ENCODE measurements around the gene ASIP.
"Not testable (repeated sequence)": the region's sequence is repeated elsewhere in the genome, so short reads cannot be mapped to it uniquely, and the experiment has no call there.

Gene ASIP, protein sequence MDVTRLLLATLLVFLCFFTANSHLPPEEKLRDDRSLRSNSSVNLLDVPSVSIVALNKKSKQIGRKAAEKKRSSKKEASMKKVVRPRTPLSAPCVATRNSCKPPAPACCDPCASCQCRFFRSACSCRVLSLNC

DNA sequence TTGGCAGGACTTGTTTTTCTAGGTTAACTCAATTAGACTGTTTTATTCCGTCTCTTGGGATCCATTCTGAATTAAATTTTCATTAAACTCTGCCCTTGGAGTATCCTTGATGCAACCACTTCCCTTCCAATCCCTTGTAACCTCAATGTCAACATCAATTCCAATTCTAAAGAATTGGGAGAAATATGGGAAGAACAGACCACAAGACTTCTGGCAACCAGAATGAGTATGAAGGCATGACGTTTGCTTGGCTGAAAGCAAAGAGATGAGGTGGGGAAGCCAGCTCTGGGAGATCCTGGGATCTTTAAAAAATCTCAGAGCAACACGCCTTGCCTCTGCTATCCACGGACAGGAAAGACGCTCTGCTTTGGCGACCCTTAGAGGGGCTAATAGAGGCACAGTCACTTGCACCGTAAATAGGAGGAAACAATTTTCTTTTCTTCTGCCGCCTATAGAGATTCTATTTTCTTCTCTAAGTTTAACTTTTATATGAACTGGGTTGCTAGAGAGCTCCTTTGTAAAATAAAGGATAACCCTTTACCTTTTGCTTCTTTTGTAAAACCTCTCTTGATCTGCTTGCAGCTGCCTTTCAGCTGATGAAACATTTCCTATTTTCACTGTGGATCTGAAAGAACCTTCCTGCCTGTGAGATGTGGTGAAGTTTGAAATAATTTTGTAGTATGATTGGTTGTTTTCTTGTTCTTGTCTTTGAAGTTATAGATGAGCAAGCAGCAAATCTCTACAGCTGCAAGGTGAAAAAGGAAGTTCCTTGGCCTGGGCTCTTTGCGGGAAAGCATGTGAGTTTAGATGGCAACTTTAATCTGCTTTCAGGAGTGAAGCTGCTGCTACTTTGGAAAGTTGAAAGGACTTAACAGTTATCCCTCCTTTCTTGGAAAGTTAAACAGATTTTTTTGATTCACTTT is at the start of gene ASIP:
Gene ASIP (plus strand): TSS at position 731 of the 923 bp plus-strand sequence. CDS start 18,952 bp downstream, outside the sequence.
- no peak for DNase-seq

DNA sequence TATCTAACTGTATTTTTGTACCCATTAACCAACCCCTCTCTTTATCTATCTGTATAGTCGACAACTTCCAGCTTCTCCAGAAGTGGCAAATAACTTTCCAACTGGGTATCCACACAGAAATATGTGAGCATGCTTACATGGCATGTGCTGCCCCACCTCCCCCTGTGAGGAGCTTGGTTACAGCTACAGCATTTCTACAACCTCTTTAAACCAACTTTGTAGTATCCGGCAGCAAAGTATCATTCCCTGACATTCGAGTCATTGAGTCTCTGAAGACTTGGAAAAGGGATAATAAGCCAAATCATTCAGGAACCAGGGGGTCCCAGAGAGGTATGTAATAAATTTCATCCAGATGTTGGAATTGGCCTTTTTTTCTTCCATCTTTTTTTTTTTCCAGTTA is 48.2 kb upstream of the ASIP start:
- DNase-seq: no peak

DNA sequence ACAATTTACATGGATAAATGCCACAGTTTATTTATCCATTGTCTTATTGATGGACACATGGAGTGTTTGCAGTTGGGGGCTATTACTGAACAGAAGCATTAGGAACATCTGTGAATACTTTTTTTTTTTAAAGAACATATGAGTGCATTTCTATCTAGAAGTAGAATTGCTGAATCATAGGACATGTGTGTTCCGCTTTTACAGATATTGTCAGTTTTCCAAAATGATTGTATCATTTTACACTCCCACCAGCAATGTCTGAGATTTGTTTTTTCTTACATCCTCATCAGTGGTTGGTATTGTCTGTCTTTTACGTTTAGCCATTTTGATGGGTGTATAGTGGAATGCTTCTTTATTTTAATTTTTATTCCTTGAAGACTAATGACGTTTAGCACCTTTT is 42.0 kb upstream of the ASIP start:
- DNase-seq: no peak

DNA sequence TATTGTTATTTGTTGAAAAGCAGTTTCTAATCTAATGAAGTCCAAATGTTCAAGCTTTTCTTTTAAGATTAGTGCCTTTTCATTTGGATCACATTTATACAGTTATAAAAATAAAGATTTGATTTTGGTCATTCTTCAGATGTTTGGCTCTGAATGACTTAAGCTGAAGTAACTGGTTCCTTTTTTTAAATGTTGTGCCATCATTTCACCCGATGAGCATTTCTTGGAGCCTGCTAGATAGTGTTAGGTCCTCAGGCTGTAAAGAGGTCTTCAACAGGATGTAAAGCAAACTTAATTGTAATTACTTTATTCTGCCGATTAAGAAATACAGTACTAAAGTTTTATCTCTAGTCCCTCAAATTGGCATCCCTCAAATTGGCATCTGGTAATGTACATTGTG is 41.2 kb upstream of the ASIP start:
- no peak for DNase-seq

DNA sequence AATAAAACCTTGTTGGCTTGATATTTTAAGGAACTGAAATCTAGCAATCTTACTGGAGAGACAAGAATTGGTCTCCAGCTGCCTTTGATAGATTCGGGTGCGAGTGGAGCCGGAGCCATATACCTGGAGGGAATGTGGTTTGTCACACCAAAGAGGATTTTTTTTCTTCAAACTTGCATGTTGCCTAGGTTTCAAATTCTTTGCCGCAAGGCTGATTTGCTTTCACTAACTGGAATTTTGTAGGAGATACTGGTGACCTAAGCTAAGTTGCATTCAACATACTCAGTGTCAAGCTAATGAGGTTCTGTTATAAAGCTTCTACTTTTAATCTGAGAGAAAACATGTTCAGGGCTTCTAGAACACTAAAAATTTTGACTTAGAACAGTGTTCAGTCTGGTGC is 39.7 kb upstream of the ASIP start:
- no peak for DNase-seq

DNA sequence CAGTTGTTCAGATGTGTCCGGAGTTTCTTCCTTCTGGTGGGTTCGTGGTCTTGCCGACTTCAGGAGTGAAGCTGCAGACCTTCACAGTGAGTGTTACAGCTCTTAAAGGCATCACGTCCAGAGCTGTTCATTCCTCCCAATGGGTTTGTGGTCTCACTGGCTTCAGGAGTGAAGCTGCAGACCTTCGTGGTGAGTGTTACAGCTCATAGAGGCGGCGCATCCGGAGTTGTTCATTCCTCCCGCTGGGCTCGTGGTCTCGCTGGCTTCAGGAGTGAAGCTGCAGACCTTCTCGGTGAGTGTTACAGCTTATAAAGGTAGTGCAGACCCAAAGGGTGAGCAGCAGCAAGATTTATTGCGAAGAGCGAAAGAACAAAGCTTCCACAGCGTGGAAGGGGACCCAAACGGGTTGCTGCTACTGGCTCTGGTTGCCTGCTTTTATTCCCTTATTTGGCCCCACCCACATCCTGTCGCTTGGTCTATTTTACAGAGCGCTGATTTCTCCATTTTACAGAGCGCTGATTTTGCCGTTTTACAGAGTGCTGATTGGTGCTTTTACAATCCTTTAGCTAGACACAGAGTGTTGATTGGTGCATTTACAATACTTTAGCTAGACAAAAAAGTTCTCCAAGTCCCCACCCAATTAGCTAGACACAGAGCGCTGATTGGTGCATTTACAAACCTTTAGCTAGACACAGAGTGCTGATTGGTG is 35.9 kb upstream of the ASIP start:
- DNase-seq: not testable (repeated sequence)

DNA sequence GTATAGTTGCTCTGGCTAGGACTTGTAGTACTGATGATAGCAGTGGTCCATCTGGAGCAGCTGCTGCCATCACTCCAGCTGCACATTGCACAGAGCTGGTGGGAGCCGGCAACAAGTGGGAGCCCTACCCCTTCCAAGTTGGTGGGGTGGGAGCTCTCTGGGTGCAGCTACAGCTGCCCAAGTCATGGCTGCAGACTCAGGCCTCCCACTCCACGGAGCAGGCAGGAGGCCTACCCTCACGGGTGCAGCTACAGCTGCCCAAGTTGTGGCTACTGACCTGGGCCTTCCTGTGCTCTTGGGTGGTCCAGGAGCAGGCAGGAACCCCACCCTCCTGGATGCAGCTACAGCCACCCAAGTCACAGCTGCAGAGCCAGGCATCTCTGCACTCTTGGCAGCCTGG is 32.1 kb upstream of the ASIP start:
- DNase-seq: no peak

DNA sequence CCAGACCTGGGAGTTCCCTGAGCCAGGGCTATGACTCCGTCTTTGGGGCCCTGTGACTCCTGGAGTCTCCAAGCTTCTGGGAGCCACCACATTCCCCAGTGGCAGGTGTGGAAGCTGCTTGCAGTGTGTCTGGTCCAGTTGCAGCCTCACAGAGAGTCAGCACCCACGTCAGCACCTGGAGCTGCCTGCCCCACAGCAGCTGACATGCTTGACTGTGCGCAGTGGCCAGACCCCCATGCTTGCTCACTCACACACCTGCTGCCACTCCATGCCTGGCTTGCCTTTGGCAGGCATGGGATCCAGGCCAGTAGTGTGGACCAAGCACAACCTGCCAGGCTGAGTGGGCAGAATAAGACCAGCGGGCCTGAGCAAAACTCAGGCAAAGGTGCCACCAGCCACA is 31.0 kb upstream of the ASIP start:
- DNase-seq: no peak

DNA sequence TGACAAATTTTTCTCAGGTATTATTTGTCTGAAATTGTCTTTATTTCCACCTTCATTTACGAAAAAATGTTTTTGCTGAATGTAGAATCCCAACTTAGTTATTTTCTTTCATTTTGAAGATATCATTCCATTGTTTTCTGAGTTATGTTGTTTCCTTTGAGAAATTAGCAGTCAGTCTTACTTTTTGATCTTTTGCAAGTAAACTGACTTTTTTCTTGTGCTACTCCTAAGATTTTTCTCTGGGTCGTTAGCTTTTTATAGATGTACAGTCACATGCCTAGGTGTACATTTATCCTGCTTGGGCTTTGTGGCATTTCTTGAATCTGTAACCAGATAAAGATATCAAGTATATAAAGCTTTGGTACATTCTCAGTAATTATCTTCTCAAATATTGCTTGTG is 29.6 kb upstream of the ASIP start:
- DNase-seq: no peak

DNA sequence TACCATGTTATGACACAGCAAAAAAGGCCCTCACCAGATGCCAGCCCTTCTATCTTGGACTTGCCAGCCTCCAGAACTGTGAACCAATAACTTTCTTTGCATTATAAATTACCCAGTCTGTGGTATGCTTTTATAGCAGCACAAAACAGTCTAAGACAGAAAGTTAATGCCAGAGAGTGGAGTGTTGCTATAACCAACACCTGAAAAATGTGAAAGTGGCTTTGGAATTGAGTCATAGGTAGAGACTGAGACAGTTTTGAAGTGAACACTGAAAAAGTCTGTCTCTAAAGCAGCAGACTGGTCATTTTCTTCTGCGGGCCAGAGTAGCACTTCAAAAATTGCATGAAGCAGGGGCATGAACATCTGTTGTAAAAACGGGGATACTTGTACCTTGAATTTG is 28.0 kb upstream of the ASIP start:
- DNase-seq: no peak

DNA sequence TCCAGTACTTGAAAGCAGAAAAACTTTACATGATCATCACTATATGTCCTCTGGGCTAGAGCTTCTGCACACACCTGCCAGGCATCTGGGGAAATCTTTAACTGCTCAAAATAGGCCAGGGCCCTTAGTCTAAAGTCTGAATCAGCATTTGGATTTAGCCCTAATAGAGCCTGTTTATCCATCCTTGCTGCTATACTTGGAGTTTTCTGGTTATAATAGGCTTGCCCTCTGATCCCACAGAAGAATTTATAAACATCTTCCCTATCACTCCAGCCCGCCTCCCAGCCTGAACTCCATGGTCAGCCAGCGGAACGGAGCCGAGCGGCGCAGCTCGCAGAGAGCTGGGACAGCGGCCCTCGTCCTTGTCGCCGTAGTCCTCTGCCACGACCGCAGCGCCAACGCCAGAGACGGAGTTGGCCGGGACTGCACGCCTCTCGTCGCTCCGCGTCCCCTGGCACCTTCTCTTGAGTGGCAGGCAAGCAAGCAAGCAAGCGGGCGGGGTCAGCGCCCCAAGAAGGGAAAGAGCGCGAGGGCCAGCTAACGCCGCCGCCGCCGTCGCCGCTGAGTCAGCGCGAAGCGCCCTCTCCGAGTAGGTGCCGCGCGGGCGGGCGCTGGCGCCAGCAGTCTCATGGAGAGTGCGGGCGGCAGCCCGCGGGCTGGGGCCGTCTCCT is 25.4 kb upstream of the ASIP start:
- DNase-seq: peak in 1 of 4 experiments; percentile 5

DNA sequence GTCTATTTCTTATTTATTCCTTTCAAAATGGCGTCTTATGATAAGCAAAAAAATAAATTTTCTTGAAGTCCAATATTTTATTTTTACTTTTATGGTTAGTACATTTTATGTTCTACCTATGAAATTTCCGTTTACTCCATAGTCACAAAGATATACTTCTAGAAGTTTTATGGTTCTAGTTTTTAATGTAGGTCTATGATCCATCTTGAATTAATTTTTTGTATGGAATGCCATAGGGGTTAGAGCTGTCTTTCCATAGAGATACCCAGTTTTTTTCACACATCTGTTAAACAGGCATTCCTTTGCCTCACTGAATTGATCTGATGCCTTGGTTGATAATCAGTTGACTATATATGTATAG is 24.9 kb upstream of the ASIP start:
- DNase-seq: no peak

DNA sequence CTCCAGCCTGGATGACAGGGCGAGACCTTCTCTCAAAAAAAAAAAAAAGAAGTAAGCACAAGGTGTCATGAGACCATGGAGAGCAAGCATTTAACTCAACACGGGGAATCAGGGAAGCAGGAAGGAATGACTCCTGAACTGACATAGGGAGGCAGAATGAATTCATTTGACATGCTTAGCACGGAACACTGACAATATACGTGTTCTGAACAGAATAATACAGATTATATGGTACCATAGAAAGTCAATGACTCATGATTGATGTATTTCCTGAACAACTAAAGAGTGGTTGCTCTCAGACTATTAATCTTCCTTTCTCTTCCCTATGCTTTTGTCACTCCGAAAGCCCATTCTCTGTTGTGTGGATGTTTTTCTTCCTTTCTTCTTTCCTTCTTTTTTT is 20.7 kb upstream of the ASIP start:
- no peak for DNase-seq

DNA sequence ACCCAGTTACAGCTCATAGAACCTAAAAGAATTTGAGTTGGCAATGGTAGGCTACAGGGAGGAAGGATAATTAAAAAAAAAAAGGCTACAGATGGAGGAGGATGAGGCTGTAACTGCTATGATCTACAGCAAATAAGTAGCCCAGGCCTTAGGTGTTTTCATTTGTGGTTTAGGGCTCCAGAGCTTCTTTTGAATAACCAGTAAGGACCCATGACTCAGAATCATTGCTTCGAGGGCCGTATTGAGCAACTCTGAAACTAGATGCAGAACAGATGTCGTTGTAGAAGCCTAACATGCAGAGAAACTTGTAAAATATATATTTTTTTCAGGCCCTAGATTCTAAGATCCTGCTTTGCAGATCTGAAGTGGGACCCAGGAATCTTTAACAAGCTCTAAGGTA is 19.0 kb upstream of the ASIP start:
- DNase-seq: no peak

DNA sequence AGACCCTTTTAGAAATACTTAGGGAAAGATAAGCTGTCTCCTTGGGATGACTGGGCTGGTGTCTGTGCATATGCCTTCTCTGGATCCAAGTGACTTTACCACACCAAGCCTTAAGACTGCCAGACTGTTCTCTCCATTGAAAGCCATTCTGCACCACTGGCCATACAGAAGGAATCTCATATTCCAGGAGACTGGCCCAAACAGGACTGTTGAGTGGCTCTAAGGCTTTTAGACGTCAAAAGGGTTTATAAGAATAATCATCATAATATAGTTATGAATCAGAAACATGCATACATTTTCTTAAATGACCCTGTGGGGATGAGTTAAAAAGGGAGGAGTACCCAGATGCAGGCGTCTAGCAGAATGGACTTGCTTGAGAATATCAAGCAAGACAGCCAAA is 17.0 kb upstream of the ASIP start:
- not testable (repeated sequence) for DNase-seq

DNA sequence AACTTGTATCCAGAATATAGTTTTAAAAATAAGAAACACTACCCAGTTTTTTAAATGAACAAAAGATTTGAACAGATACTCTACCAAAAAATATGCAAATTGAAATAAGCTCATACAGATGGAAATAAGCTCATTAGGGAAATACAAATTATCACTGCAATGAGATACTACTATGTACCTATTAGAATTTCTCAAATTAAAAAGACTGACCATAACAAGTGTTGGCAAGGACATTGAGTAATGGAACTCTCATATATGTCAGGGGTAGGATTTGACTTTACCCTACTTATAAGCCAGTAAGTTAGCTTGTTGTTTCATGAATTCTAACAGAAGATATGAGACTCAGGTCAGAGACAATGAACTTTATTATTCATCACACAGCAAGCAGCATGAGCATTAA is 9.6 kb upstream of the ASIP start:
- DNase-seq: no peak

DNA sequence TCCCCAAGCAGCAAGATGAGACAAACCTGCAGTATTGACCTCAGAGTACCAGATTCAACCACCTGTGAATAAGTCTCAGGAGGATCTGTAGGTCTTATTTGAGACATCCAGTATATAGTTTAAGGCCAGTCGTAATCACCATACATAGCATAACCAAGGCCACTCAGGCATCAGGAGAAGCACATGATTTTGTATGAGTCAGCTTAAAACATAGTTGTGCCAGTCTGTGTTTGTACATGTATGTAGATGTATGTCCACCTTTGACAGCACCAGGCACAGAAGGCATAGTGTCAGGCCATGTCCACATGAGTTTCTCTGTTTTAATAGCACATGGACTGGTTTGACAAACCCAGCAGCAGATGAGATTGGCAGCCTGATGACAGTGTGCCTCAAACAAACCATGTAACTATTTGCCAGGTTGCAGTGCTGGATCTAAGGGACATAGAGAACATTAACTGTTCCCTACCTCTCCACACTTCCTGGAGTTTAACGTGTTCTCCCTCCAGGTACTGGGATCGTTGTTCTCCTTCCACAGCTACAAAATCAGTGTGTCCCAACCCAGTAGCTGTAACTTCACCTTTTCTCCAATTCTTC is 8.6 kb upstream of the ASIP start:
- DNase-seq: no peak

DNA sequence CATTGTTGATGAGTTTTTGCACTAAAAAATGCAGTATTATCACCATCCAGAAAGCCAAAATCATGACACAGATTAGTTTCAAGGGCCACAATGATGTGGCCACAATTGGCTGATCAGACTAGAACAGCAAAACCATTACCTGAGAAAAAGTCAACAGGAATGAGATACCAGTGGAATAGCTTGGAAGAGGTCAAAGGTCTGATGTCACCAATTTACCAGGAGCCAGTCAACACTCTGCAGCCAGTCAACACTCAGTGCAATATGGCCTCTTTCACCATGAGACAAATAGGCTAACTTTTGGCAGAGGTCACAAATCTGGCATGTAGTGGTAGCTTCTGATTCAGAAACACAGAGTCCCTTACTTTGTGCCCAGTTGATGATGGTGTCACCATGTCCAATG is 7.5 kb upstream of the ASIP start:
- no peak for DNase-seq

DNA sequence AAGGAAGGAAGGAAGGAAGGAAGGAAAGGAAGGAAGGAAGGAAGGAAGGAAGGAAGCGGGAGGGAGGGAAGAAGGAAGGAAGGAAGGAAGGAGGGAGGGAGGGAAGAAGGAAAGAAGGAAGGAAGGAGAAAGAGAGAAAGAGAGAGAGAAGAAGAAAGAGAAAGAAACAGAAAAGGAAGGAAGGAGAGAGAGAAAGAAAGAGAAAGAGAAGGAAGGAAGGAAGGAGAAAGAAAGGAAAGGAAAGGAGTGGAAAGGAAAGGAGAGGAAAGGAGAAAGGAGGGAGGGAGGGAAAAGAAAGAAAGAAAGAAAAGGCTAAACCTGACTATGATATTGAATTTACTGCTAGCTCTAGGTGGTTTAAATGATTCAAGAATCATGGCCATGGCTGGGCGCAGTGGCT is 5.3 kb upstream of the ASIP start:
- no peak for DNase-seq

DNA sequence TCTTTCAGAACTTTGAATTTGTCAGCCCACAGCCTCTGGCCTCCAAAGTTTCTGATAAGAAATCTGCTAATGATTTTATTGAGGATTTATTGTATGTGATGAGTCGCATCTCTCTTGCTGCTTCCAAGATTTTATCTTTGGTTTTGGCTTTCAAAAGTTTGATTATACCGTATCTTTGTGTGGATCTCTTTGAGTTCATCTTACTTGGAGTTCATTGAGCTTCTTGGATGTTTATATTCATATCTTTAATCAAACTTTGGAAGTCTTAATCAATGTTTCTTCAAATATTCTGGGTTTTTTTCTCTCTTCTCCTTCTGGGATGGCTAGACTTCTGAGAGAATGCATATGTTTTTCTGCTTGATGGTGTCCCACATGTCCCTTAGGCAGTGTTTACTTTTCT is 3.3 kb upstream of the ASIP start:
- DNase-seq: no peak

DNA sequence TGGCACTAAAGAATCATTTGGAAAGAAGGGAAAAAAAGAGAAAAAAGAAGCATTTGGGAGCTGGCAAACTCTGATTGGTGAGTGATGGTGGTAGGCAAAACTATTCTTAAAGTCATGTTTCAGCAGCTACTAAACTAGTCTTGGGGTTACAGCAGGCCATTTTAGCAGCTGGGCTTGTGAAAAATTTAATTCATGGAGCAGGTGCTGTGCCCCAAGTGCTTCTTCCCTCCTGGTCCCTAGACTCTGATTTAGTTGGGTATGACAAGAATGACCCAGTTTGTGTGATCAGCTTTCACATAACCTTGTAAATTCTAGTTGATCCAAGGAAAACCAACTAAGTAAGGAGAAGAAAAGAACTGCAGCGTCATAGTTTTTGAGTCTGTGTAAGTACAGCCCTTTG is 1.1 kb upstream of the ASIP start:
- no peak for DNase-seq

DNA sequence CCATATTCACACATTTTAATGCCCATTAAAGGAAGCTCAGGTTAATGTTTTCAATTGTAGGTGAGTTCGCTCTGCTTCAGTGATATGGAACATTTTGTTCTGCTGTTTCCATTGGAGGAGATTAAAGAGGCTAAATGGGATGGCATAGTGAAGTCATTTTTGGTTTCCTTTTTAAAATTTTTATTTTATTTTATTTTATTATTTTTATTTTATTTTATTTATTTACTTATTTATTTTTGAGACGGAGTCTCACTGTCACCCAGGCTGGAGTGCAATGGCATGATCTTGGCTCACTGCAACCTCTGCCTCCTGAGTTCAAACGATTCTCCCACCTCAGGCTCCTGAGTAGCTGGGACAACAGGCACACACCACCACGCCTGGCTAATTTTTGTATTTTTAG is 792 bp downstream of the ASIP start:
- DNase-seq: not testable (repeated sequence)

DNA sequence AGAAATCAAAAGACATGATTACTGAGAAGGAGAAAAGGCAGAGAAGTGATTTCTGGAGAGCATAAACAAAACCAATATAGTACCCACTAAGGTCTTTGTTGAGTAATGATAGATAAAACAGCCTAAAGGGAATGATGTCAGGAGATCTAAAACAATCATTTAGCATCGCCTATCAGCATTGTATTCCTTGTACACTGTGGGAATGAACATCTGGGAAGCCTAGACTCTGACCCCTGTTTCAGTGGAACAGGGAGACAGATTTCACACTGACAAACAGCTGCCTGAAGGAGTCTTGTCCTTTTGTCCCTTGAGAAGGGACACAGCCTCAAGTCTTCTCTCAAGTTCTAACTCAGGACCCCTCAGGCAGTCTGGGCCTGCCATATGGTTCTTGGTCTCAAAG is 1.7 kb downstream of the ASIP start:
- DNase-seq: no peak
